Measurements from ENCODE around the gene VPS29.

DNA sequence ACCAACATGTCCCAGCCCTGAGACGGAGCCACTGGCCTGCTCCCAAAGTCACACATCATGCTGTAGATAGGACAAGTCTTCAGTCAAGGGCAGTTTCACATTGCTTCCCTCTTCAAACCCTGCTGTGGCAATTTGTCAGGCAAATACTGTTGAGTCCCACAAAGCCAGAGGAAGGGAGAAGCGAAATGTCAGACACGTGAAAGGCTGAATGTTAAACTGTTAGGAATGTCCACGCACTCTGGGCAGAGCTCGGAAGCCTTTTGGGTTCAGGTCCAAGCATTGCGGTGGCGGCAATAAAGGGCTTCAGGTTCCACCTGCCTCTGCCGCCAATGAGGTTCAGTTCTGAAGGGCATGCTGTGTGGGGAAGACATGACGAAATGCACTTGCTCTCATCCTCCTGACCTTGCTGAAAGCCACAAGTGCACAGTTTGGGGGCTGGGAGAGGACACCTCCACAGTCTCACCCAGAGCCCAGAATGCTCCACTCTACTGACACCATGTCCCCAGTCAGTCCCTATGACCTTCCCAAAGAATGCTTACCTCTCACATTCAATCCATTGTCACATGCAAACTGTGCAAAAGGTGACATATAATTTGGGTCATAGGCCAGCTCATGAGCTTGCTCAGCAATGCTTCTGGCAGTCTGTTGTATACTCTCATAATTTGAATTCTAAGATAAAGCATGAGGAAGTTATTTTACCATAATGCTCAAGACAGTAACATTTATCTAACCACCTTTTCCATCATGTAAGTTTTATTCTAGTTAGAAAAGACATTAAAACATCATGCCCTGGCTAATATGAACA lies 35.9 kb upstream of the VPS29 start:
- TF ChIP-seq EZH2 (IDR thresholded peaks at IDR 0.05) = no peak
- TF ChIP-seq POLR2AphosphoS5 (IDR thresholded peaks at IDR 0.05; ENCODE audit: borderline replicate concordance, low read depth, low read length) = no peak

Measured in SK-N-MC (cell line).